ENCODE results near the gene SECISBP2.

SECISBP2 gene

DNA sequence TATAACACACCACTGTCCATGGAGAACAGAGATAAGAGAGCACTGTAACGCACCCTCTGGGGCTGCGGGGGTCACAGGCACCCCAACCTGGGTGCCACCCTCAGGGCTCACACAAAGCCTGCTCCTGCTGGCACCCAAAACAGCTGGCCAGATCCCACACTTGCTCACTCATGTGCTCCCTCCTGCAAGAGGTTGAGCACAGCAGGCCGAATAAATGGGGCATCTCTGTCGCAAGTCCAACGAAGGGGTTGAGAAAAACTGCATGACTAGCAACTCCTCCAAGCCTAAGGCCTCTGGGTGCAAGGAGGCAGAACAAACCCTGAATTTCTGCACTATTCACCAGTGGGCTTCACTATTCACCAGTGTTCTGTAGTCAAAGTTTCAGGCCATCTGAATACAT is 80.3 kb downstream of the SECISBP2 start:
- in situ Hi-C loops (cut with MboI; ENCODE audit: low sequenced_read_pairs) = no loop called here

DNA sequence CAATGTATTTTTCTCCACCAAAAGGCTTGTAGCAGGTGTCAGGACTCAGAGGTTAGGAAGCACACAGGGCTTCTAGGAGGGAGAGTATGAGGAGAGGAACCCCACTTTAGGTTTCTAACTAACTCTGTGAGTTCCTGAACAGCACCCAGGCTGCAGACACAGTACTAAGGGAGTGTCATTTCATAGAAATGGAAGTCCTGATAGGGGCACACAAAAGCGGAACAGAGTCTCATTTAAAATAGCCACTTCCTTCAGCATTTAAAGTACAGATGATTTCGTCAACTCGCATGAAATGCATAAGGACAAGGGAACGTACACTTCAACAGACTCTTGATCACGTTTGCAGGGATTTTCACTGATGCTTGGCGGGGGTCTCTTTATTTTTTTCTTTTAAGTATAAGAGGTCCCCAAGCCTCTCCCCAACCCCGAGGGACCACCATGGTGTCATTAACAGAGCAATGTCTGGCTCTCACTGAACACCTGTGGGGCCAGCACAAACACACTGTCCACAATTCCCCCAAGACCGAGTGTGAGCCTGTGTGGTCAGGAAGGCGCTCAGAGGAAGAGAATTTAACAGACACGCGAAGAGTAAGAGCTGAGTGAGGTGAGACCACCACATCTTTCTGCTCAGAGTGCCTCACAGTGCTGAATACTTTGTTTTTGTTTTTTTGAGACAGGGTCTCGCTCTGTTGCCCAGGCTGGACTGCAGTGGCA is 82.3 kb downstream of the SECISBP2 start:
- in situ Hi-C loops (cut with MboI; ENCODE audit: low sequenced_read_pairs) = no loop called here

DNA sequence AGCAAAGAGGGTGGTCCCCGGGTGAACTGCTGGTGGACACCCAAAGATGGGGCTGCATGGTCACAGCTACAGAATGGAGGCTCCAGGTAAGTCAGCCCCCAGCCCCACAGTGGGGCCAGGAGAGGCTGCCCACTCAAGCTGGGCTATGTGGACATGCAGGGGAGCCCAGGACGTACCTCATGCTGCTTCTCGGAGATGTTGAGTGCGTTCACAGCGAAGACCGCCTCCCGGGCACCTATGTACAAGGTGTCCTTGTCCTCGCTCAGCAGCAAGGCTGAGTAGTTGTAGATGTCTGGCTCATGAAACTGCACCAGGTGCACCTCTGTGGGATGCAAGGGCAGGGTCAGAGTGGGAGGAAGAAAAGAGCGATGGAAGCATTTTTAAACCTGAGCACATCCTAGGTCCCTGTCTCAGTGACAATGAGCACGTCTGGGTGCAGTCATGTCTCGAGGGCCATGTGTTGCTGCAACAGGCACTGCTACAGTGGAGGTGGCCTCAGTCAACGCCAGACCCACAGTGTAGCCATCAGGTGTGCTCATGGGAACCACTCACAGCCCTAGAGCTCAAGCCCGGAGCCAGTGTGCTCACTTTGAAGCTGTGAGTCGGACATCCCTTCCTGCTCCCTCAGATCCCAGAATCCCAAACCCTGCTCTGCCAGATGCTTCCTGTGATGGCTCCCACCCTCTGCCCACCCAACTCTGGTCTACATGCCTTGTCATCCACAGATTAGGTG is 84.6 kb downstream of the SECISBP2 start:
- in situ Hi-C loops (cut with MboI; ENCODE audit: low sequenced_read_pairs) = no loop called here

DNA sequence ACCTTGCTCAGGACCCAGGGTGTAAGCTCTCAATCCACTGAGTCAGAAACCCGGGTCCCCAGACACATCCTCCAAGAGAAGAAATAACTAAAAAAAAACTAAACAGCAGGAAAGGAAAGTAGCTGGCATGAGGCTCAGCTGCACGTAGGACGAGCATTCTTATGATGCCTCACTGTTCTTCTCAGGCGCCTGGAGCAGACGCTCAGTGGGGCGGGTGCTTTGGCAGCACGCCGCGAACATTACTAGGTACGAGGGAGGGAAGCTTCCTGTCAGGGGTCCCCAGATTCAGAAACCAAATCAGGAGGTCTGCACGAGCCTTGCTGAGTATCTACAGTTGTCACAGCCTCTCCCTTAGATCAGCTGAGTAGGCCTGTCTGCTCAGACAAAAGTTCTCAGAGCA is 85.8 kb downstream of the SECISBP2 start:
- in situ Hi-C loops (cut with MboI; ENCODE audit: low sequenced_read_pairs) = no loop called here

DNA sequence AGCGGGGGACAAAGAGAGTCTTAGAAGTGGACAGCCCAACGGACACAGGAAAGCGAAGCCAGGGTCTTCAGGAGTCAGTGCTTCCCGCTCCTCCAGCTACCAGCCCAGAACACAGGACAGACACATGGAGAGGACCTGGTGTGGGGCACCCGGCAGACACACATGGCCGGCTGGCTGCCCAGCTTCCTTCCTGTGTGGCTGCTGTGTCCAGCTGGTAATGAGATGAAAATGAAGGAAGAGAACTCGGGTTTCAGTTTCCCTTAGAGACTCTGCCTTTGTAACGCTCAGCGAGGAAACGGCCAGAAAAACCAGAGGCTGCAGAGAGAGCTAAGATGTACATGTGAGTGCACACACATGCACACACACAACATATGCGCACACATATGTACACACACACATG is 87.5 kb downstream of the SECISBP2 start:
- in situ Hi-C loops (cut with MboI; ENCODE audit: low sequenced_read_pairs) = no loop called here

DNA sequence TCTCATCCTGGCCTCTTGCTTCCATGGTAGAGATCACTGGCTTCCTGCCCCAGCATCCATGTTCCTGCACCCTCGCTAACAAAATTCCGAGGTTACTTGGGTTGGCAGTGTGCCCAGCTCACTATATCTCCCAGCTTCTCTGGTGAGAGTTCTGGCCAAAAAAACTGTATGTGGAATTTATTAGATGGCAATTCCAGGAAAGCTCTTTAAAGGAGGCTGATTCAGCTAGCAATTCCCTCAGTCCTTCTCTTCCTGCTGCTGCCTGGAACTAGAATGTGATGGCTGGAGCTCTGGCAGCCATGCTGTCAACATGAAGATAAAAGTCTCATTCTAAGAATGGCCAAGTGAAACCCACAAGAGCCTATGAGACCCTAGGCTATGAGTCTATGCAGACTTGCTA is 88.8 kb downstream of the SECISBP2 start:
- in situ Hi-C loops (cut with MboI; ENCODE audit: low sequenced_read_pairs) = no loop called here

DNA sequence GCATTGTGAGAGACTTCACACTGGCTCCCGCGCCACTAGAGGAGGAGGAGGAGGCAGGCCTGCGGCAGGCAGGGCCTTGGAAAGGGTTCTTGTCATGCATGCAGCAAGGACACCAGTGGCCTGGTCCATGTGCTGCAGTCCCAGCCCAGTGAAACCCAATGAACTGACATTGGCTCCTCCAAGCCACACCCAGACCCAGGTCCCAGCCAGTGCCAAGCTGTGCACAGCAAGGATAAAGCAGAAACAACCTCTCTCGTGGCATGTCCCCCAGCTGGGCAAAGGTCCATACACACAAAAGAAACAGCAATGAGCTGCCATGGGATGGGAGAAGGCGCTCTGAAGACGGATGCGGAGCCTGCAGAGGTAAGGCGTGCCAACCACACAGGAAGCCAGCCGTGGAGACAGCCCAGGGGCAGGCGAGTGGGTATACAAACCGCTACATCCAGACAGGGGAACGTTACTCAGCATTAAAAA is 90.4 kb downstream of the SECISBP2 start:
- in situ Hi-C loops (cut with MboI; ENCODE audit: low sequenced_read_pairs) = no loop called here

Measured in hTERT RPE-1 (cell line).